Measurements from ENCODE around the gene CLEC4D. TPM values are rescaled to one million over a fixed set of nuclear protein-coding genes. Genes with fewer than 3 reads are reported as not detected.

CLEC4D gene
- polyA plus RNA-seq, 1 of the 3 experiments (the other 2 are of a cell fraction), result not detected

DNA sequence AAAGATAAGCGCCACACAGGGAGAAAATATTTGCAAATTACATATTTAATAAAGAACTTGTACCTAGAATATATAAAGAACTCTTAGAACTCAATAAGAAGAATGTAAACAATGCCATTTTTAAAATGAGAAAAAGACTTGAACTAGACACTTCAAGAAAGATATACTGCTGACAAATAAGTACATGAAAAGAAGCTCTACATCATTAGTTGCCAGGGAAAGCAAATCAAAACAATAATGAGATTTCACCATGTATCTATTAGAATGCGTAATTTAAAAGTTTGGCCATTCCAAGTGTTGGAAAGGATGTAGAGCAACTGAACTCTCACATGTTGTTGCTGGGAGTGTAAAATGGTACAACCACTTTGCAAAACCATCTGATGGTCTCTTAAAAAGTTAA lies 34.3 kb downstream of the CLEC4D start (continued):
- TF ChIP-seq, protein P1, sequence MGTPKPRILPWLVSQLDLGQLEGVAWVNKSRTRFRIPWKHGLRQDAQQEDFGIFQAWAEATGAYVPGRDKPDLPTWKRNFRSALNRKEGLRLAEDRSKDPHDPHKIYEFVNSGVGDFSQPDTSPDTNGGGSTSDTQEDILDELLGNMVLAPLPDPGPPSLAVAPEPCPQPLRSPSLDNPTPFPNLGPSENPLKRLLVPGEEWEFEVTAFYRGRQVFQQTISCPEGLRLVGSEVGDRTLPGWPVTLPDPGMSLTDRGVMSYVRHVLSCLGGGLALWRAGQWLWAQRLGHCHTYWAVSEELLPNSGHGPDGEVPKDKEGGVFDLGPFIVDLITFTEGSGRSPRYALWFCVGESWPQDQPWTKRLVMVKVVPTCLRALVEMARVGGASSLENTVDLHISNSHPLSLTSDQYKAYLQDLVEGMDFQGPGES (IDR thresholded peaks at IDR 0.05; ENCODE audit: low read depth, low read length), result no peak
- TF ChIP-seq EP300 (IDR thresholded peaks at IDR 0.05; ENCODE audit: borderline replicate concordance in 1 of 2, low read depth in 1 of 2, low read length in 1 of 2) (no peak), RFX5 (IDR thresholded peaks at IDR 0.05; ENCODE audit: low read length) (no peak)
- TF ChIP-seq, protein P2, sequence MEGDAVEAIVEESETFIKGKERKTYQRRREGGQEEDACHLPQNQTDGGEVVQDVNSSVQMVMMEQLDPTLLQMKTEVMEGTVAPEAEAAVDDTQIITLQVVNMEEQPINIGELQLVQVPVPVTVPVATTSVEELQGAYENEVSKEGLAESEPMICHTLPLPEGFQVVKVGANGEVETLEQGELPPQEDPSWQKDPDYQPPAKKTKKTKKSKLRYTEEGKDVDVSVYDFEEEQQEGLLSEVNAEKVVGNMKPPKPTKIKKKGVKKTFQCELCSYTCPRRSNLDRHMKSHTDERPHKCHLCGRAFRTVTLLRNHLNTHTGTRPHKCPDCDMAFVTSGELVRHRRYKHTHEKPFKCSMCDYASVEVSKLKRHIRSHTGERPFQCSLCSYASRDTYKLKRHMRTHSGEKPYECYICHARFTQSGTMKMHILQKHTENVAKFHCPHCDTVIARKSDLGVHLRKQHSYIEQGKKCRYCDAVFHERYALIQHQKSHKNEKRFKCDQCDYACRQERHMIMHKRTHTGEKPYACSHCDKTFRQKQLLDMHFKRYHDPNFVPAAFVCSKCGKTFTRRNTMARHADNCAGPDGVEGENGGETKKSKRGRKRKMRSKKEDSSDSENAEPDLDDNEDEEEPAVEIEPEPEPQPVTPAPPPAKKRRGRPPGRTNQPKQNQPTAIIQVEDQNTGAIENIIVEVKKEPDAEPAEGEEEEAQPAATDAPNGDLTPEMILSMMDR (IDR thresholded peaks at IDR 0.05), result no peak

DNA sequence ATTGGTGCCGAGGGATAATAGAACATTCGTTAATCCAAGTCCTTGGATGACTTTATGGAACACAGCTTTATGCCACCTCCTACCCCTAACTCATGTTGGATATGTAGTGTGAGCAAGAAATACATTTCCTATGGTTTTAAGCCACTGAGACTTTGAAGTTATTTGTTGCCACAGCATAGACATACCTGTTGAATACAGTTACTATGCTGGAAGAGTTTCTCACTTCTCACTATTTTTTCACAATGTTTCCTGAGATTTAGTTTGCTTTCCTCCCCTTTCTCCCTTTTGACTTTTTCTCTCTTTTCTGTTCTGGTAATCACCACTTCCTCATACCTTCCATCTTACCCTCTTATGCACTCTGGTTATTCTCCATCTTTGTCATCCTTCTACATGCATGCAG lies 34.9 kb downstream of the CLEC4D start:
- H3K4me1 ChIP-seq (ENCODE audit: control insufficient read depth in 1 of 2, insufficient read depth in 2 of 2, low read depth in 1 of 2, low read length in 1 of 2), result no peaks in the 10 kb centered on the region
- no peaks in the 10 kb centered on the region for H3K79me2 ChIP-seq (ENCODE audit: insufficient read depth)
- no peak overlapping the region for H3K27ac ChIP-seq (ENCODE audit: low read depth in 2 of 2, low read length in 1 of 2)
- 3% methylated on average over 2 of the region's 2 CpGs for WGBS (ENCODE audit: low lambda C conversion rate)
- H3K9me2 ChIP-seq, result no peaks in the 10 kb centered on the region
- H3K36me3 ChIP-seq (replicated peaks in 1 of 2; ENCODE audit: control insufficient read depth in 1 of 2, insufficient read depth in 2 of 2, low read length in 1 of 2), result no peaks in the 10 kb centered on the region
- H3K9ac ChIP-seq, result no peak overlapping the region
- H3K4me3 ChIP-seq (ENCODE audit: low read depth in 2 of 2, low read length in 1 of 2), result no peak overlapping the region
- no peaks in the 10 kb centered on the region for H3K9me3 ChIP-seq
- H3F3A ChIP-seq (replicated peaks; ENCODE audit: insufficient read depth), result no peaks in the 10 kb centered on the region
- H3K4me2 ChIP-seq, result no peak overlapping the region
- H4K20me1 ChIP-seq (ENCODE audit: insufficient read depth), result no peaks in the 10 kb centered on the region
- TF ChIP-seq JUND (IDR thresholded peaks at IDR 0.05), result no peak
- TF ChIP-seq, protein P1 (IDR thresholded peaks at IDR 0.05; ENCODE audit: low read depth, low read length), result no peak
- no peak for TF ChIP-seq FOSL2 (IDR thresholded peaks at IDR 0.05; ENCODE audit: borderline replicate concordance, low read depth)
- TF ChIP-seq GABPA (IDR thresholded peaks at IDR 0.05; ENCODE audit: low read depth), result no peak
- no peak for TF ChIP-seq TAF1 (IDR thresholded peaks at IDR 0.05; ENCODE audit: borderline replicate concordance, low read depth, low read length)
- no peak for TF ChIP-seq FOXM1 (IDR thresholded peaks at IDR 0.05; ENCODE audit: low read depth)
- no peak for TF ChIP-seq MXI1 (IDR thresholded peaks at IDR 0.05; ENCODE audit: low read depth, low read length)
- no peak for TF ChIP-seq TEAD4 (IDR thresholded peaks at IDR 0.05; ENCODE audit: borderline replicate concordance, insufficient read depth)
- TF ChIP-seq POLR2AphosphoS5 (IDR thresholded peaks at IDR 0.05; ENCODE audit: low read depth, low read length), result no peak
- TF ChIP-seq TCF12 (IDR thresholded peaks at IDR 0.05), result no peak
- no peak for TF ChIP-seq EZH2phosphoT487 (IDR thresholded peaks at IDR 0.05; ENCODE audit: borderline replicate concordance, low read depth)
- TF ChIP-seq, protein P3, sequence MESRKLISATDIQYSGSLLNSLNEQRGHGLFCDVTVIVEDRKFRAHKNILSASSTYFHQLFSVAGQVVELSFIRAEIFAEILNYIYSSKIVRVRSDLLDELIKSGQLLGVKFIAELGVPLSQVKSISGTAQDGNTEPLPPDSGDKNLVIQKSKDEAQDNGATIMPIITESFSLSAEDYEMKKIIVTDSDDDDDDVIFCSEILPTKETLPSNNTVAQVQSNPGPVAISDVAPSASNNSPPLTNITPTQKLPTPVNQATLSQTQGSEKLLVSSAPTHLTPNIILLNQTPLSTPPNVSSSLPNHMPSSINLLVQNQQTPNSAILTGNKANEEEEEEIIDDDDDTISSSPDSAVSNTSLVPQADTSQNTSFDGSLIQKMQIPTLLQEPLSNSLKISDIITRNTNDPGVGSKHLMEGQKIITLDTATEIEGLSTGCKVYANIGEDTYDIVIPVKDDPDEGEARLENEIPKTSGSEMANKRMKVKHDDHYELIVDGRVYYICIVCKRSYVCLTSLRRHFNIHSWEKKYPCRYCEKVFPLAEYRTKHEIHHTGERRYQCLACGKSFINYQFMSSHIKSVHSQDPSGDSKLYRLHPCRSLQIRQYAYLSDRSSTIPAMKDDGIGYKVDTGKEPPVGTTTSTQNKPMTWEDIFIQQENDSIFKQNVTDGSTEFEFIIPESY (IDR thresholded peaks at IDR 0.05; ENCODE audit: borderline replicate concordance, low read depth), result no peak
- TF ChIP-seq, protein P2 (IDR thresholded peaks at IDR 0.05), result no peak
- TF ChIP-seq, protein P4, sequence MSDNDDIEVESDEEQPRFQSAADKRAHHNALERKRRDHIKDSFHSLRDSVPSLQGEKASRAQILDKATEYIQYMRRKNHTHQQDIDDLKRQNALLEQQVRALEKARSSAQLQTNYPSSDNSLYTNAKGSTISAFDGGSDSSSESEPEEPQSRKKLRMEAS (IDR thresholded peaks at IDR 0.05; ENCODE audit: low read depth), result no peak
- H2AFZ ChIP-seq (ENCODE audit: low read depth), result no peak overlapping the region
- H3K27me3 ChIP-seq (ENCODE audit: insufficient read depth), result no peaks in the 10 kb centered on the region
- ChIA-PET CTCF (interaction anchor here (1.1 kb wide), 1 partner anchor 61 kb away, joined by 4 read pairs; no protein-coding TSS in a partner anchor), POLR2A (no interaction called here)
- DNase-seq, result no peak

Measured in SK-N-SH (cell line).